ENCODE data around the gene H2BK1.

GRCh38 chr7:151249732-151250072 is 39.4 kb upstream of the H2BK1 start:
- no peak for TF ChIP-seq POLR2A (IDR thresholded peaks at IDR 0.05)
- TF ChIP-seq CTCF (IDR thresholded peaks at IDR 0.05), result no peak

Data from uterus (tissue), 2 donors.